Measurements from ENCODE around the gene CEP295NL.

DNA sequence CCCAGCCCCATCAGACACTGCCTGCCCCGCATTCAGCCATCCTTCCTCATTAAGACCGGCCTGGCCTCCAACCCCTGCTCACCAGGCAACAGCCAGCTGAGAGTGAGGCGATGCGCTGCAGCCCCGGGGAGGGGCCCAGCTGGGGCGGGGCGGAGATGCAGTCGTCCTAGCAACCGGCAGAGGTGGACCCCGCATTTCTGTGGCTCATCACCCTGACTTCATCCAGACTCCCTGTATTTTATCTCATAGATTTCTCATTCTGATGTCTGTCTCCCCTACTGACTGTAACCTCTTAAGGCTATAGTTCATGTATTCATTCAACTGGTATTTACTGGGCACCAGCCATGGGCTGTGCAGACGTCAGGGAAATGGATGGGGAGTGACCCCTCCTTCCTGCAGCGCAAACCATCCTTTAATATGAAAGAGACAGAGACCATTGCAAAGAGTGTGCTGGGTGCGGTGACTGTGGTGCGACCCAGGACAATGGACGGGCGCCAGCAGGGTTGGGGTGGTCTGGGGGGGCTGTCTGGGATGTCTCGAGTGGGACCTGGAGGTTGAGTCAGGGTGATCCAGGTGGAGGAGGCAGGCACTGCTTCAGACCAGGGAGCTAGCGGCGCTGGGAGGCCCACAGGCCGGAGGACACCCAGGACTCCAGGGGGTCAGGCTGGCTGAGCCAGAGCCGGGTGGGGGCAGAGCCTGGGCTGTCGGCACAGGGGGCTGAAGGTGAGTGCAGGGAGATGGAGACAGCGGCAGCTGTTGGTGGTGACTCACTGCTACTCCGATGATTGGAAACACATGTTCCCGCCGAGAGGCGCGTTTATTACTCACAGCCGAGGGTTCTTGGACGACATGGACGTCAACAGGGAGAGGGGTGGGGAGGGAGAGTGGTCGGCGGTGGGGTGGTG, 32.7 kb upstream of the CEP295NL start:
- TF ChIP-seq MAFK (IDR thresholded peaks at IDR 0.05; ENCODE audit: low read depth, low read length) (no peak), POLR2AphosphoS5 (IDR thresholded peaks at IDR 0.05; ENCODE audit: low read depth, low read length) (no peak)
- TF ChIP-seq, protein P1, sequence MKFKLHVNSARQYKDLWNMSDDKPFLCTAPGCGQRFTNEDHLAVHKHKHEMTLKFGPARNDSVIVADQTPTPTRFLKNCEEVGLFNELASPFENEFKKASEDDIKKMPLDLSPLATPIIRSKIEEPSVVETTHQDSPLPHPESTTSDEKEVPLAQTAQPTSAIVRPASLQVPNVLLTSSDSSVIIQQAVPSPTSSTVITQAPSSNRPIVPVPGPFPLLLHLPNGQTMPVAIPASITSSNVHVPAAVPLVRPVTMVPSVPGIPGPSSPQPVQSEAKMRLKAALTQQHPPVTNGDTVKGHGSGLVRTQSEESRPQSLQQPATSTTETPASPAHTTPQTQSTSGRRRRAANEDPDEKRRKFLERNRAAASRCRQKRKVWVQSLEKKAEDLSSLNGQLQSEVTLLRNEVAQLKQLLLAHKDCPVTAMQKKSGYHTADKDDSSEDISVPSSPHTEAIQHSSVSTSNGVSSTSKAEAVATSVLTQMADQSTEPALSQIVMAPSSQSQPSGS (IDR thresholded peaks at IDR 0.05; ENCODE audit: low read length) = no peak

Measured in H1 (cell line).